Hepatic stellate cell (primary cell): ENCODE measurements around the gene PKN2.
"Not testable (repeated sequence)": the region's sequence is repeated elsewhere in the genome, so short reads cannot be mapped to it uniquely, and the experiment has no call there.

Experiments
- DNase-seq: peaks from one replicate; pipeline ENCODE4 v3.0.0; 2011; ENCODE audit warnings: low spot score

Gene PKN2

GRCh38 chr1:88680471-88680870, 3.6 kb upstream of the PKN2 start:
- DNase-seq = no peak

- DNase-seq = no peak
Observed at GRCh38 chr1:88680911-88681622, 3.0 kb upstream of the PKN2 start.

GRCh38 chr1:88684482-88685258, 597 bp downstream of the PKN2 start:
- DNase-seq = peak; percentile 34

GRCh38 chr1:88685259-88685620, 1.2 kb downstream of the PKN2 start:
- no peak for DNase-seq

- DNase-seq = no peak
Observed at GRCh38 chr1:88691540-88691939, 7.5 kb downstream of the PKN2 start.

GRCh38 chr1:88695781-88696180, 11.7 kb downstream of the PKN2 start:
- DNase-seq = no peak

GRCh38 chr1:88697503-88697902, 13.4 kb downstream of the PKN2 start:
- DNase-seq = no peak

- DNase-seq = no peak
Observed at GRCh38 chr1:88698140-88698539, 14.1 kb downstream of the PKN2 start.

GRCh38 chr1:88698764-88699163, 14.7 kb downstream of the PKN2 start:
- DNase-seq = no peak

GRCh38 chr1:88700425-88701013, 16.4 kb downstream of the PKN2 start:
- no peak for DNase-seq

GRCh38 chr1:88701275-88701674, 17.2 kb downstream of the PKN2 start:
- no peak for DNase-seq

- DNase-seq = not testable (repeated sequence)
Observed at GRCh38 chr1:88701793-88702192, 17.7 kb downstream of the PKN2 start.

- no peak for DNase-seq
Observed at GRCh38 chr1:88708011-88708410, 23.9 kb downstream of the PKN2 start.

- DNase-seq = not testable (repeated sequence)
Observed at GRCh38 chr1:88712907-88713306, 28.8 kb downstream of the PKN2 start.

- not testable (repeated sequence) for DNase-seq
Observed at GRCh38 chr1:88716571-88716970, 32.5 kb downstream of the PKN2 start.

- no peak for DNase-seq
Observed at GRCh38 chr1:88722492-88722891, 38.4 kb downstream of the PKN2 start.

GRCh38 chr1:88726697-88727096, 42.6 kb downstream of the PKN2 start:
- DNase-seq = no peak

GRCh38 chr1:88727205-88727604, 43.1 kb downstream of the PKN2 start:
- no peak for DNase-seq

GRCh38 chr1:88729297-88729696, 45.2 kb downstream of the PKN2 start:
- no peak for DNase-seq

- DNase-seq = no peak
Observed at GRCh38 chr1:88730132-88730675, 46.1 kb downstream of the PKN2 start.

GRCh38 chr1:88730995-88731394, 46.9 kb downstream of the PKN2 start:
- DNase-seq = no peak

- DNase-seq = peak; percentile 61
Observed at GRCh38 chr1:88731475-88732269, 47.6 kb downstream of the PKN2 start.
